HG02763 (cell line): ENCODE results near the gene DENND1B.

Experiments used
- ATAC-seq: cut with Tn5 transposase; IDR thresholded peaks from one replicate; pipeline ENCODE4 v1.9.1; 2021; ENCODE audit warnings: mild to moderate bottlenecking, moderate library complexity; ENCODE audit not compliant: unreplicated experiment

DENND1B gene

GRCh38 chr1:197686702-197687355 lies 88.5 kb downstream of the DENND1B start:
- no peak for ATAC-seq

- ATAC-seq: no peak
Measured at GRCh38 chr1:197686231-197686630, 89.0 kb downstream of the DENND1B start.

- no peak for ATAC-seq
Measured at GRCh38 chr1:197685785-197686184, 89.5 kb downstream of the DENND1B start.

- ATAC-seq: no peak
Measured at GRCh38 chr1:197683895-197684553, 91.3 kb downstream of the DENND1B start.

- ATAC-seq: no peak
Measured at GRCh38 chr1:197683280-197683679, 92.0 kb downstream of the DENND1B start.

GRCh38 chr1:197680311-197680710 lies 95.0 kb downstream of the DENND1B start:
- ATAC-seq: no peak

- no peak for ATAC-seq
Measured at GRCh38 chr1:197677752-197678295, 97.5 kb downstream of the DENND1B start.

- ATAC-seq: no peak
Measured at GRCh38 chr1:197677313-197677712, 98.0 kb downstream of the DENND1B start.

- no peak for ATAC-seq
Measured at GRCh38 chr1:197675583-197676208, 99.6 kb downstream of the DENND1B start.

- no peak for ATAC-seq
Measured at GRCh38 chr1:197674286-197674685, 101.0 kb downstream of the DENND1B start.

- ATAC-seq: no peak
Measured at GRCh38 chr1:197673292-197673691, 102.0 kb downstream of the DENND1B start.

GRCh38 chr1:197672347-197672746 lies 102.9 kb downstream of the DENND1B start:
- ATAC-seq: no peak

- no peak for ATAC-seq
Measured at GRCh38 chr1:197671920-197672319, 103.4 kb downstream of the DENND1B start.

- no peak for ATAC-seq
Measured at GRCh38 chr1:197671140-197671539, 104.1 kb downstream of the DENND1B start.

- ATAC-seq: no peak
Measured at GRCh38 chr1:197666769-197667285, 108.5 kb downstream of the DENND1B start.

GRCh38 chr1:197664391-197664790 lies 110.9 kb downstream of the DENND1B start:
- ATAC-seq: no peak

GRCh38 chr1:197663162-197663953 lies 111.9 kb downstream of the DENND1B start:
- ATAC-seq: no peak

- no peak for ATAC-seq
Measured at GRCh38 chr1:197660389-197660788, 114.9 kb downstream of the DENND1B start.

- ATAC-seq: no peak
Measured at GRCh38 chr1:197659171-197659570, 116.1 kb downstream of the DENND1B start.

- no peak for ATAC-seq
Measured at GRCh38 chr1:197649188-197649587, 126.1 kb downstream of the DENND1B start.

GRCh38 chr1:197638316-197638715 lies 137.0 kb downstream of the DENND1B start:
- no peak for ATAC-seq
